IMR-90 (cell line): ENCODE results near the gene SCRN2. TPM values are rescaled to one million over a fixed set of nuclear protein-coding genes. Genes with fewer than 3 reads are reported as not detected.

Experiments used
- ATAC-seq: fragments of 200-7000 bp; cut with Tn5 transposase; 2 replicates; pipeline ENCODE4 v1.9.1; 2020; ENCODE audit warnings: low read depth, mild to moderate bottlenecking, moderate library complexity
- BruUV-seq: library from RNA; stranded (reverse); fragments of 400-500 nt; replicated peaks from 2 replicates; lab custom pipeline; 2021; lab: Mats Ljungman, UMichigan
- CTCF ChIA-PET: fragments of 300-600 bp; formaldehyde crosslinking; extraction: SDS; loops from one replicate; lab custom pipeline; 2021; ENCODE audit warnings: antibody characterized with exemption; lab: Yijun Ruan, JAX
- POLR2A ChIA-PET: fragments of 300-600 bp; sonication (Branson Sonifier 250); formaldehyde crosslinking; loops from one replicate; lab custom pipeline; 2022; ENCODE audit warnings: antibody characterized with exemption; ENCODE audit not compliant: unreplicated experiment; lab: Charles Lee
- DNase-seq: peaks from one replicate; pipeline ENCODE4 v3.0.0; 2013
- H2AFZ ChIP-seq: replicated peaks from 2 replicates; pipeline ENCODE3; 2013; ENCODE audit warnings: low read length, mild to moderate bottlenecking; ENCODE audit not compliant: poor library complexity
- H2AK5ac ChIP-seq: 2 replicates; pipeline ENCODE4 v1.6.1; 2013; ENCODE audit warnings: low read depth, low read length, inconsistent platforms
- H2AK9ac ChIP-seq: replicated peaks from 2 replicates; pipeline ENCODE3; 2013; ENCODE audit warnings: mild to moderate bottlenecking, low read depth, low read length, moderate library complexity; ENCODE audit not compliant: poor library complexity
- H2BK120ac ChIP-seq: 2 replicates; pipeline ENCODE4 v1.6.1; 2013; ENCODE audit warnings: low read depth, low read length, inconsistent platforms
- H2BK15ac ChIP-seq: 3 replicates; pipeline ENCODE4 v1.6.1; 2013; ENCODE audit warnings: low read depth, low read length, inconsistent platforms
- H2BK20ac ChIP-seq: 2 replicates; pipeline ENCODE4 v1.6.1; 2013; ENCODE audit warnings: low read depth, mild to moderate bottlenecking, inconsistent platforms, low read length, moderate library complexity
- H2BK5ac ChIP-seq: 2 replicates; pipeline ENCODE4 v1.6.1; 2013; ENCODE audit warnings: mild to moderate bottlenecking, low read depth, low read length, inconsistent platforms; ENCODE audit not compliant: poor library complexity, severe bottlenecking
- H3K14ac ChIP-seq: replicated peaks from 2 replicates; pipeline ENCODE4 v1.6.1; 2013; ENCODE audit warnings: low read depth, low read length, inconsistent platforms
- H3K18ac ChIP-seq: 2 replicates; pipeline ENCODE4 v1.6.1; 2013; ENCODE audit warnings: low read depth, low read length, control low read depth
- H3K23ac ChIP-seq: 2 replicates; pipeline ENCODE4 v1.6.1; 2013; ENCODE audit warnings: low read depth, low read length, inconsistent platforms
- H3K27ac ChIP-seq: 2 replicates; pipeline ENCODE4 v1.5.1; 2013; ENCODE audit warnings: mild to moderate bottlenecking, control low read depth, low read length; ENCODE audit not compliant: insufficient read depth
- H3K27me3 ChIP-seq: 2 replicates; pipeline ENCODE4 v1.6.1; 2013; ENCODE audit warnings: low read length; ENCODE audit not compliant: control insufficient read depth, insufficient read depth
- H3K36me3 ChIP-seq: 2 replicates; pipeline ENCODE4 v1.6.1; 2013; ENCODE audit warnings: low read length, mixed read lengths; ENCODE audit not compliant: control insufficient read depth, insufficient read depth
- H3K4ac ChIP-seq: 2 replicates; pipeline ENCODE4 v1.6.1; 2013; ENCODE audit warnings: low read depth, low read length, inconsistent platforms
- H3K4me1 ChIP-seq: 2 replicates; pipeline ENCODE4 v1.6.1; 2013; ENCODE audit warnings: low read length, mixed read lengths; ENCODE audit not compliant: control insufficient read depth, insufficient read depth
- H3K4me2 ChIP-seq: 2 replicates; pipeline ENCODE4 v1.6.1; 2013; ENCODE audit warnings: low read depth, mild to moderate bottlenecking, control low read depth, low read length, moderate library complexity
- H3K4me3 ChIP-seq: 2 replicates; pipeline ENCODE4 v1.5.1; 2013; ENCODE audit warnings: low read depth, mild to moderate bottlenecking, control low read depth, low read length, moderate library complexity; ENCODE audit not compliant: insufficient read depth
- H3K56ac ChIP-seq: 2 replicates; pipeline ENCODE4 v1.6.1; 2013; ENCODE audit warnings: low read length, inconsistent platforms; ENCODE audit not compliant: insufficient read depth; ENCODE audit errors: extremely low read depth
- H3K79me1 ChIP-seq, 2 experiments: 2 replicates each; pipeline ENCODE4 v1.6.1; 2013; ENCODE audit warnings: low read length in 2 of 2, inconsistent platforms in 1 of 2, low read depth in 1 of 2
- H3K9ac ChIP-seq: 2 replicates; pipeline ENCODE4 v1.6.1; 2013; ENCODE audit warnings: low read depth, low read length, control low read depth
- H3K9me1 ChIP-seq: 2 replicates; pipeline ENCODE4 v1.6.1; 2013; ENCODE audit warnings: low read length, inconsistent platforms; ENCODE audit not compliant: insufficient read depth
- H3K9me3 ChIP-seq: 2 replicates; pipeline ENCODE4 v1.6.1; 2013; ENCODE audit warnings: low read length; ENCODE audit not compliant: control insufficient read depth, insufficient read depth
- H4K20me1 ChIP-seq: 2 replicates; pipeline ENCODE4 v1.6.1; 2013; ENCODE audit warnings: low read length, inconsistent platforms; ENCODE audit not compliant: insufficient read depth
- H4K5ac ChIP-seq: 2 replicates; pipeline ENCODE4 v1.6.1; 2013; ENCODE audit warnings: mild to moderate bottlenecking, low read depth, low read length, control low read depth
- H4K8ac ChIP-seq, 2 experiments: 2 replicates each; pipeline ENCODE4 v1.6.1; 2013; ENCODE audit warnings: low read depth in 2 of 2, low read length in 2 of 2, control low read depth in 1 of 2, inconsistent platforms in 1 of 2
- H4K91ac ChIP-seq: 2 replicates; pipeline ENCODE4 v1.6.1; 2013; ENCODE audit warnings: low read depth, low read length, inconsistent platforms; ENCODE audit not compliant: insufficient read depth
- BHLHE40 ChIP-seq: fragments of 150-350 bp; IDR thresholded peaks from 2 replicates; pipeline ENCODE4 v1.6.1; 2016; ENCODE audit warnings: mild to moderate bottlenecking, low read depth, low read length
- CTCF ChIP-seq: conservative IDR thresholded peaks from 2 replicates; pipeline ENCODE4 v1.5.1; 2012; ENCODE audit warnings: mild to moderate bottlenecking, low read depth, low read length, improper control_type of control experiment
- ELK1 ChIP-seq: fragments of 150-350 bp; IDR thresholded peaks from 2 replicates; pipeline ENCODE4 v1.6.1; 2016; ENCODE audit warnings: low read depth, mild to moderate bottlenecking, low read length, moderate library complexity, borderline replicate concordance
- FOS ChIP-seq: fragments of 150-350 bp; IDR thresholded peaks from 2 replicates; pipeline ENCODE4 v1.6.1; 2016; ENCODE audit warnings: low read depth, low read length
- MAFK ChIP-seq: IDR thresholded peaks from 2 replicates; pipeline ENCODE4 v1.6.1; 2012; ENCODE audit warnings: low read depth, low read length, improper control_type of control experiment
- MAZ ChIP-seq: IDR thresholded peaks from 2 replicates; pipeline ENCODE4 v1.6.1; 2012; ENCODE audit warnings: low read depth, mild to moderate bottlenecking, low read length, improper control_type of control experiment, moderate library complexity, borderline replicate concordance
- NFE2L2 ChIP-seq: fragments of 150-350 bp; IDR thresholded peaks from 2 replicates; pipeline ENCODE4 v1.6.1; 2016; ENCODE audit warnings: low read depth, mild to moderate bottlenecking, low read length
- RFX5 ChIP-seq: IDR thresholded peaks from 2 replicates; pipeline ENCODE4 v1.8.0; 2012; ENCODE audit warnings: low read depth, mild to moderate bottlenecking, low read length, moderate library complexity
- SMC3 ChIP-seq: fragments of 150-350 bp; IDR thresholded peaks from 2 replicates; pipeline ENCODE4 v1.6.1; 2016; ENCODE audit warnings: low read depth, mild to moderate bottlenecking, antibody characterized with exemption, low read length, moderate library complexity
- WGBS, 2 experiments: methylation state at CpG; one replicate each; pipeline versions ENCODE4 v1.1.5 to v1.1.7; 2013; ENCODE audit warnings: missing lambda C conversion rate in 2 of 2; ENCODE audit not compliant: insufficient read length in 1 of 2; ENCODE audit errors: extremely low coverage in 2 of 2; 5-methylcytosine and 5-hydroxymethylcytosine counted together
- dilution Hi-C: fragments of 300-500 bp; cut with HindIII; formaldehyde crosslinking; loops from one replicate; pipeline ENCODE4 v1.14.3; 2018; ENCODE audit warnings: low sequenced_read_pairs; ENCODE audit not compliant: unreplicated experiment
- in situ Hi-C: fragments of 300-500 bp; cut with MboI; formaldehyde crosslinking; loops from 3 replicates; pipeline ENCODE4 v1.14.3; 2019; ENCODE audit warnings: low sequenced_read_pairs, inconsistent platforms, mixed read lengths
- intact Hi-C: fragments of 100-400 bp; cut with micrococcal nuclease; formaldehyde crosslinking; loops from 2 replicates; pipeline ENCODE4 v1.10.0; 2022
- polyA plus RNA-seq, 3 experiments: library from polyadenylated mRNA; depleted of rRNA; stranded (reverse); fragments of >200 nt; gene quantifications; 2 replicates each; pipeline ENCODE4 v1.2.3, GENCODE V29; 2012; ENCODE audit warnings: low replicate concordance in 1 of 3
- total RNA-seq: library from RNA; depleted of rRNA; stranded (reverse); fragments of >200 nt; gene quantifications from 2 replicates; pipeline ENCODE4 v1.2.3, GENCODE V29; 2012

Gene SCRN2
- total and polyA plus RNA-seq, 2 of the 4 experiments (the other 2 are of a cell fraction): 17.2 to 31.0 TPM

- no peak for TF ChIP-seq CTCF
Observed at GRCh38 chr17:47806026-47806912, 34.8 kb downstream of the SCRN2 start (continued).

- no peak overlapping the region for H4K8ac ChIP-seq
- ChIA-PET CTCF (no interaction called here), POLR2A (interaction anchor here (0.5 kb wide), 1 partner anchor 128 kb away, joined by 5 read pairs; no protein-coding TSS in a partner anchor)
- H2AK5ac ChIP-seq: no peak overlapping the region
- H3K4me3 ChIP-seq: no peak overlapping the region
- H2AK9ac ChIP-seq: no peak overlapping the region
- H3K14ac ChIP-seq: no peak overlapping the region
- no peaks in the 10 kb centered on the region for H3K9me3 ChIP-seq
- no peak overlapping the region for H4K5ac ChIP-seq
- H3K36me3 ChIP-seq: peaks cover 29% of the 10 kb centered on the region
- no peak overlapping the region for H3K23ac ChIP-seq
- H3K4ac ChIP-seq: no peak overlapping the region
- no peak overlapping the region for H3K18ac ChIP-seq
- no peak overlapping the region for H2BK20ac ChIP-seq
- ATAC-seq: no peak
- no peak overlapping the region for H2BK5ac ChIP-seq
- peaks cover 33% of the 10 kb centered on the region for H3K27me3 ChIP-seq
- no peak overlapping the region for H2BK120ac ChIP-seq
- dilution Hi-C loops: no loop called here
- H3K27ac ChIP-seq: no peak overlapping the region
- no peaks in the 10 kb centered on the region for H3K4me1 ChIP-seq
- no peak overlapping the region for H3K56ac ChIP-seq
- H3K9me1 ChIP-seq: no peaks in the 10 kb centered on the region
- no peak overlapping the region for H2BK15ac ChIP-seq
- no peak overlapping the region for H4K91ac ChIP-seq
- peaks cover 6% of the 10 kb centered on the region for H4K20me1 ChIP-seq
- 65% methylated on average over 2 of the region's 3 CpGs; no CpG with 5 or more reads in 1 of the 2 experiments for WGBS, 2 experiments
- no peak for DNase-seq
- in situ Hi-C loops: no loop called here
- no peaks in the 10 kb centered on the region for H3K79me1 ChIP-seq
- H3K9ac ChIP-seq: no peak overlapping the region
- H2AFZ ChIP-seq: no peak overlapping the region
- intact Hi-C loops: no loop called here
- no peak overlapping the region for H3K4me2 ChIP-seq
- BruUV-seq: no TSS peak
- TF ChIP-seq MAZ (no peak), RFX5 (no peak), FOS (no peak), BHLHE40 (no peak), NFE2L2 (no peak), SMC3 (no peak), ELK1 (no peak), MAFK (no peak), CTCF (no peak)
Observed at GRCh38 chr17:47804461-47804860, 36.6 kb downstream of the SCRN2 start.
